Mesothelial cell of epicardium (in vitro differentiated cells): ENCODE measurements around the gene TRAF3. TPM values are rescaled to one million over a fixed set of nuclear protein-coding genes. Genes with fewer than 3 reads are reported as not detected.

Source experiments
- DNase-seq, 2 experiments: peaks; one replicate each; pipeline ENCODE4 v3.0.0; 2021; ENCODE audit warnings: low spot score in 2 of 2; ENCODE audit not compliant: unreplicated experiment in 2 of 2
- H3K27ac Mint-ChIP-seq: 2 replicates; pipeline ENCODE4 v1.8.0; 2021; ENCODE audit warnings: mixed read lengths
- H3K27me3 Mint-ChIP-seq: 2 replicates; pipeline ENCODE4 v1.8.0; 2021; ENCODE audit warnings: low read depth, mixed read lengths
- H3K36me3 Mint-ChIP-seq: 2 replicates; pipeline ENCODE4 v1.8.0; 2021; ENCODE audit warnings: mixed read lengths
- H3K4me1 Mint-ChIP-seq: 2 replicates; pipeline ENCODE4 v1.8.0; 2021; ENCODE audit warnings: mixed read lengths
- H3K4me3 Mint-ChIP-seq: 2 replicates; pipeline ENCODE4 v1.8.0; 2021; ENCODE audit warnings: mild to moderate bottlenecking, moderate library complexity, mixed read lengths
- H3K9me3 Mint-ChIP-seq: 2 replicates; pipeline ENCODE4 v1.8.0; 2021; ENCODE audit warnings: mixed read lengths
- total RNA-seq: library from RNA; stranded (reverse); gene quantifications from 3 replicates; pipeline ENCODE4 v1.2.1, GENCODE V29; 2021
- TF ChIP-seq, protein P1 (sequence below): fragments of 200-600 bp; sonication (generic); IDR thresholded peaks from one replicate; pipeline ENCODE4 v1.5.0; 2021; ENCODE audit warnings: antibody characterized with exemption; ENCODE audit not compliant: unreplicated experiment

Gene TRAF3
- total RNA-seq, 1 donor from 2014 or later, result 26.4 TPM

DNA sequence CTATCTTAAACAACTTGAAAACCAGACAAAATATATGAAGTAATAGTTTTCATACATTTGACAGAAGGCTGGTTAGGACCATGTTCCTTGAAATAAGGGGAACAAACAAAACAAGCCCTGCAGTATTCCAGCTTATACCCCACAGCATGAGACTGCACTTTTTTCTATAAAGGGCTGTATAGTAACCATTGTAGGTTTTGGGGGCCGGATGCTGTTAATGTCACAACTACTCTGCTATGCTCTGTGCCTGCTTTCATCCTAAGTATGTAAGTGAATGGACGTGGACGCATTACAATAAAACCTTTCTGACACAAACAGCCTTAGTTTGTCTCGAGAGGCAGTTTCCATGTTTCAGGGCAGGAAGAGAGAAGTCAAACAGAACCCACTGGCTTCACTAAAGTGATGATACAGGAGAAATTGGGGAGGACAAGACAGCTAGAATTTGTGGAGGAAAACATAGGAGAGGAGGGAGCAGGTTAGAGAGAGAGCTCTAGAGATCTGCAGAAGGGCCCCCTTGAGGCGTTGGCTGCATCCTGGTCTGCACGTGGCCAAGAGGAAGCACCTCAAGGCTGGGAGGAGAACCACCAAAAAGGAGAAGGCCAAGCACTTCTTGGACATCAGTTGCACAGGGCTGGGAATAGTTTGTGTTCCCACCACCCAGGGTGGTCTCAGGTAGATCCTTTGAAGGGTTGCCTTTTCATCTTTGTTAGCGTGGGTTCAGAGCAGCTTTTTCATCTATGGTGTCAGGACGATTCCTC, 63.7 kb downstream of the TRAF3 start:
- peaks cover 2% of the 10 kb centered on the region for H3K36me3 Mint-ChIP-seq
- no peaks in the 10 kb centered on the region for H3K9me3 Mint-ChIP-seq
- TF ChIP-seq, protein P1, sequence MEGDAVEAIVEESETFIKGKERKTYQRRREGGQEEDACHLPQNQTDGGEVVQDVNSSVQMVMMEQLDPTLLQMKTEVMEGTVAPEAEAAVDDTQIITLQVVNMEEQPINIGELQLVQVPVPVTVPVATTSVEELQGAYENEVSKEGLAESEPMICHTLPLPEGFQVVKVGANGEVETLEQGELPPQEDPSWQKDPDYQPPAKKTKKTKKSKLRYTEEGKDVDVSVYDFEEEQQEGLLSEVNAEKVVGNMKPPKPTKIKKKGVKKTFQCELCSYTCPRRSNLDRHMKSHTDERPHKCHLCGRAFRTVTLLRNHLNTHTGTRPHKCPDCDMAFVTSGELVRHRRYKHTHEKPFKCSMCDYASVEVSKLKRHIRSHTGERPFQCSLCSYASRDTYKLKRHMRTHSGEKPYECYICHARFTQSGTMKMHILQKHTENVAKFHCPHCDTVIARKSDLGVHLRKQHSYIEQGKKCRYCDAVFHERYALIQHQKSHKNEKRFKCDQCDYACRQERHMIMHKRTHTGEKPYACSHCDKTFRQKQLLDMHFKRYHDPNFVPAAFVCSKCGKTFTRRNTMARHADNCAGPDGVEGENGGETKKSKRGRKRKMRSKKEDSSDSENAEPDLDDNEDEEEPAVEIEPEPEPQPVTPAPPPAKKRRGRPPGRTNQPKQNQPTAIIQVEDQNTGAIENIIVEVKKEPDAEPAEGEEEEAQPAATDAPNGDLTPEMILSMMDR, result no peak
- no peak for DNase-seq
- H3K4me1 Mint-ChIP-seq, result no peaks in the 10 kb centered on the region
- no peak overlapping the region for H3K4me3 Mint-ChIP-seq
- H3K27ac Mint-ChIP-seq, result no peak overlapping the region
- H3K27me3 Mint-ChIP-seq, result no peaks in the 10 kb centered on the region

DNA sequence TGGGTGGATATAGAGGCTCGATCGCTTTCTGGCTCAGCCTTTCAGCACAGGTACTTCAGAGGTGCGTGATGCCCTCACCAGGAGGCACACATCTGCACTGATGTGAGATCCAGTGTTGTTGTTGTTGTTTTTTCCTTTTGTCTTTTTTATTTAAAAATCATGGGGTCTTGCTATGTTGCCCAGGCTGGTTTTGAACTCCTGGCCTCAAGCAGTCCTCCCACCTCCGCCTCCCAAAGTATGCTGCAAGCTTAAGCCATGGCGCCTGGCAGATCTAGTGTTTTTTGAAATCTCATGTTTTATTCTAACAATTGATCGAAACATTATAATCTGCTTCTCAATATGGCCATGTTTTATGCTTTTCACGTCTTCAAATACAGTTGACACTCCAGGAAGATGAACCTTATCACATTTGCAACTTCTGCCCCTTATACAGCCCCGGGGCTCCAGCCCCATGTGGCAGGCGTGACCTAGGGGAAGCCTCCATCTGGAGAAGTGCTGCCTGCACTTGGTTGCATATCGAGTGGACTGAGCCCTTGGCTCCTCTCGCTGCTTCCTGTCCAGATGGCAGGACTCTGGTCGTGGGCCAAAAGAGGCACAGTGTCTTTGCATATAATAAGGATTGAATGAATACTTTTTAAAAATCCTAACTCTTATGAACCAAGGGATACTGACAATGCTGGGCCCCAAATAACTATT, 71.7 kb downstream of the TRAF3 start:
- H3K4me1 Mint-ChIP-seq, result peaks cover 3% of the 10 kb centered on the region
- H3K36me3 Mint-ChIP-seq, result peaks cover 4% of the 10 kb centered on the region
- TF ChIP-seq, protein P1, result no peak
- no peak overlapping the region for H3K4me3 Mint-ChIP-seq
- peak overlapping the region; percentile 48 for H3K27ac Mint-ChIP-seq
- no peaks in the 10 kb centered on the region for H3K27me3 Mint-ChIP-seq
- H3K9me3 Mint-ChIP-seq, result peaks cover 1% of the 10 kb centered on the region
- no peak for DNase-seq

DNA sequence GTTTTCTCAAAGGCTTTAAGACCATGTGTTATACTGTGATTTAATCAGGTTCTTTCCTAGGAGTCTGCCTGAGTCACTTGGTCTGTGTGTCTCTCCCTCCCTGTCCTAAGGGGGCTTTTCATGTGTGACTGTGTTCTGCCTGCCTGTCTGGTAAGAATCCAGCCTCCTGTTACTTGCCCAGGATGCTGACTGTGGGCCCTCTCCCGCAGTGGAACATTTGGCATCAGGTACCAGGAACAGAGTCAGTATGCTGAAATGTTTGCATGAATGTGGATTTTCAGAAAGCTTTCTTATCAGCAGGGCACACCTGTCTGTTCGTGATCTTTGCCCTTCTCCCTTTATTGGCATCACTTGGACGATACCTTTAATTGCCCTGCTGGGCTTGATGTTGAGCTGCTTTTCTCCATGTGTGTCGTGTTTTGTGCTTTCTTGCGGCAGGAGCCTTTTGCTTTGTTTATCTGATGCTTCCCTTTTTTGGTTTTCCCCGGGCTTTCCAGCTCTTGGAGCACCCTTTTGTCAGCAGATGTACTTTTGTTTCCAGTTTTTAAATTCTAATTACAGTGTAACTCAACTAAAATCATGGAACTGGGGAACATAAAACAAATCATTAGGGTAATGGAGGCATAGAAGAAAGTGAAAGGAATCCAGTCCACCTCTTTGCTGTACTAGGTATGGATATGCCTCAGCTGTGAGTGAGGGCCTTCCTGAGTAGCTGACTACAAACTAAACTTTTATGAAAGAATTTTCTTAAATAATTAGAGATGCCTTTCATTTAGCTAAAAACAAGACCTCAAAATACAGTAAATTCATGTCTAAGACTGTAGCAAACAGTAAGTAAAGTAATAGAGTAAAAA, 72.5 kb downstream of the TRAF3 start:
- DNase-seq, result no peak
- TF ChIP-seq, protein P1, result no peak
- Mint-ChIP-seq H3K4me1 (peaks cover 3% of the 10 kb centered on the region), H3K36me3 (peaks cover 5% of the 10 kb centered on the region), H3K9me3 (peaks cover 3% of the 10 kb centered on the region), H3K4me3 (no peak overlapping the region), H3K27me3 (no peaks in the 10 kb centered on the region), H3K27ac (peak overlapping the region; percentile 48)

DNA sequence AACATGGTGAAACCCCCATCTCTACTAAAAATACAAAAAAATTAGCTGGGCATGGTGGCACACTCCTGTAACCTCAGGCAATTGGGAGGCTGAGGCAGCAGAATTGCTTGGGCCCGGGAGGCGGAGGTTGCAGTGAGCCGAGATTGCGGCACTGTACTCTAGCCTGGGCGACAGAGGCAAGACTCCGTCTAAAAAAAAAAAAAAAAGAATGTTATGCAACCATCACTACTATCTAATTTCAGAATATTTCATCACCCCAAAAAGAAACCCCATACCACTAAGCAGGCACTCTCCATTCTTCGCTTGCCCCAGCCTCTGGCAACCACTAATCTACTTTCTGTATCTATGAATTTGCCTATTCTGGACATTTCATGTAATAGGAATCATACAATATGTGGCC, 76.4 kb downstream of the TRAF3 start:
- TF ChIP-seq, protein P1, result no peak
- no peak overlapping the region for H3K4me3 Mint-ChIP-seq

DNA sequence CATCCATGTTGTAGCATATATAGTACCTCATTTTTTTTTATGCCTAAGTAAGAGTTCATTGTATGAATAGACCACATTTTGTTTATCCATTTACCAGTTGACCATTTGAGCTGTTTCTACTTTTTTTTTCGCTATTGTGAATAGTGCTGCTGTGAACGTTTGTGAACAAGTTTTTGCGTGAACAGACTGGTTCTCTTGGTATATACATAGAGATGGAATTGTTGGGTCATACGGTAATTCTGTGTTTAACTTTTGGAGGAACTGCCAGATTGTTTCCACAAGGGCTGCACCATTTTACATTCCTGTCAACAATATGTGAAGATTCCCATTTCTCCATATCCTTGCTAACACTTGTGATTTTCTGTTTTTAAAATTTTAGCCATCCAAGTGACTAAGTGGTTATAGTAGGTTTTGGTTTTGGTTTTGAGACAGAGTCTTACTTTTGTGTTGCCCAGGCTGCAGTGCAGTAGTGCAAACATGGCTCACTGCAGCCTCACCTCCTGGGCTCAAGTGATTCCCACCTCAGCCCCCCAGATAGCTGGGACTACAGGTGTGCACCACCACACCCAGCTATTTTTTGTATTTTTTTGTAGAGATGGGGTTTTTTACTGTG, 76.9 kb downstream of the TRAF3 start:
- H3K9me3 Mint-ChIP-seq, result peaks cover 25% of the 10 kb centered on the region

More for the DNA sequence above, 76.4 kb downstream of the TRAF3 start:
- Mint-ChIP-seq H3K9me3 (peaks cover 19% of the 10 kb centered on the region), H3K27me3 (no peaks in the 10 kb centered on the region), H3K36me3 (peaks cover 28% of the 10 kb centered on the region), H3K27ac (no peak overlapping the region), H3K4me1 (peaks cover 3% of the 10 kb centered on the region)
- DNase-seq, result no peak

More for the DNA sequence above, 76.9 kb downstream of the TRAF3 start:
- H3K27me3 Mint-ChIP-seq, result no peaks in the 10 kb centered on the region
- no peak overlapping the region for H3K27ac Mint-ChIP-seq
- H3K4me3 Mint-ChIP-seq, result no peak overlapping the region
- DNase-seq, result no peak
- TF ChIP-seq, protein P1, result no peak
- peaks cover 3% of the 10 kb centered on the region for H3K4me1 Mint-ChIP-seq
- H3K36me3 Mint-ChIP-seq, result peaks cover 34% of the 10 kb centered on the region
